GM18511 (cell line): ENCODE data around the gene CCDC57.
"Not testable (repeated sequence)": the region's sequence is repeated elsewhere in the genome, so short reads cannot be mapped to it uniquely, and the experiment has no call there.

Source experiments
- ATAC-seq: cut with Tn5 transposase; IDR thresholded peaks from one replicate; pipeline ENCODE4 v1.9.1; 2021; ENCODE audit warnings: mild to moderate bottlenecking, moderate library complexity; ENCODE audit not compliant: unreplicated experiment

Gene CCDC57

GRCh38 chr17:82205720-82206508 is 6.7 kb downstream of the CCDC57 start:
- no peak for ATAC-seq

GRCh38 chr17:82204831-82205719 is 7.6 kb downstream of the CCDC57 start:
- ATAC-seq: no peak

GRCh38 chr17:82203920-82204319 is 8.7 kb downstream of the CCDC57 start:
- no peak for ATAC-seq

GRCh38 chr17:82202981-82203380 is 9.7 kb downstream of the CCDC57 start:
- ATAC-seq: no peak

- no peak for ATAC-seq
These were observed 11.1 kb downstream of the CCDC57 start for GRCh38 chr17:82201498-82201910.

- no peak for ATAC-seq
These were observed 11.7 kb downstream of the CCDC57 start for GRCh38 chr17:82200743-82201497.

- ATAC-seq: no peak
These were observed 12.5 kb downstream of the CCDC57 start for GRCh38 chr17:82200135-82200534.

GRCh38 chr17:82199496-82199895 is 13.1 kb downstream of the CCDC57 start:
- ATAC-seq: no peak

- no peak for ATAC-seq
These were observed 14.6 kb downstream of the CCDC57 start for GRCh38 chr17:82198092-82198491.

- no peak for ATAC-seq
These were observed 16.7 kb downstream of the CCDC57 start for GRCh38 chr17:82195675-82196672.

GRCh38 chr17:82194765-82195164 is 17.9 kb downstream of the CCDC57 start:
- no peak for ATAC-seq

GRCh38 chr17:82193520-82194220 is 19.0 kb downstream of the CCDC57 start:
- ATAC-seq: no peak

GRCh38 chr17:82193050-82193449 is 19.6 kb downstream of the CCDC57 start:
- ATAC-seq: not testable (repeated sequence)

- ATAC-seq: no peak
These were observed 24.4 kb downstream of the CCDC57 start for GRCh38 chr17:82188001-82188961.

- ATAC-seq: no peak
These were observed 25.1 kb downstream of the CCDC57 start for GRCh38 chr17:82187500-82187899.

GRCh38 chr17:82186221-82186620 is 26.4 kb downstream of the CCDC57 start:
- ATAC-seq: no peak

- no peak for ATAC-seq
These were observed 27.9 kb downstream of the CCDC57 start for GRCh38 chr17:82184761-82185160.
